ENCODE data around the gene CAPN7.
"Not testable (repeated sequence)": the region's sequence is repeated elsewhere in the genome, so short reads cannot be mapped to it uniquely, and the experiment has no call there.

The CAPN7 gene

DNA sequence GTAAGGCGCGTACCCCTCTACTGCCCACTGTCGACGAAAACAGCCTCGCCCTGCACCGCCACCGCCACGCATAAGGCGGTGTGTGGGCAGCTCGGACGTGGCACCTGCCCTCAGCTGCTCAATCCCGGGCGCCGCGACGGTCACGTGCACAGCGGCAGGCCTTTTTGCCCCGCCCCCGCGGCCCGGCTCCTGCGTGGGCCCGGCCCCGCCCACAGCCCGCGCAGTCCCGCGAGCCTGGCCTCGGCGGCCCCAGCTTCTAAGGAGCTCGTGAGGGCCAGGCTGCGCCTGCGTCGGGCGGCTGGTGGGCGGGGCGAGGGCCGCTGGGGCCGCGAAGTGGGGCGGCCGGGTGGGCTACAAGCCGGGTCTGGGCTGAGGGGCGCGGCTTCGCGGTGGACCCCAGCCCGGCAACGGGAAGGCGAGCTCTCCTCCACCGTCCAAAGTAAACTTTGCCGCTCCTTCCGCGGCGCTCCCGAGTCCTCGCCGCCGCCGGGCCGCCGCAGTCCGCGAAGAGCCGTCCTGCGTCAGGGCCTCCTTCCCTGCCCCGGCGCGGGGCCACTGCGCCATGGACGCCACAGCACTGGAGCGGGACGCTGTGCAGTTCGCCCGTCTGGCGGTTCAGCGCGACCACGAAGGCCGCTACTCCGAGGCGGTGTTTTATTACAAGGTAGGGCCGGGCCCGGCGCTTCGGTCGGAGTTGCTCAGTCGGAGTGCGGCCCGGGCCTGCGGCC lies at the start of gene CAPN7:
CAPN7 (plus strand) TSS at position 313 of the 728 bp plus-strand sequence; CDS start at position 563, 250 bp downstream.
- peak; percentile 88 to 90 for DNase-seq (ENCODE audit: low read depth in 2 of 2)

DNA sequence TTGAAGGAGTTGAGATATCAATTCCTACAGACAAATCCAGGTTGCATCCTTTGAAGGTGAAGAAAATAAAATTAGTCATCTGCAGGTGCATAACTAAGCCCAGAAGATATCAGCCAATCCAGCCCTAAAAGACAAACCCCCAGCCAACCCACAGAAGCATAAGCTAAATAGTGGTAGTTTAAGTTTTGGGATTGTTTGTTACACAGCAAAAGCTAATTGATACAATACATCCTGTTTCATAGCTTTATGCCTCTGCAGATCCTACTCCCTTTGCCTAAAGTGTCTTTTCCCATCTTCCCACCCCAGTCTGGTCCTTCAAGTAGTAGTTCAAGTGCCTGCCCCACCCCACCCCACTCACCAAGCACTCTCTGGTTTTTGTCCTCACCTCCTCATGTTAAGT lies 48.6 kb upstream of the CAPN7 start:
- no peak for DNase-seq (ENCODE audit: low read depth in 2 of 2)

DNA sequence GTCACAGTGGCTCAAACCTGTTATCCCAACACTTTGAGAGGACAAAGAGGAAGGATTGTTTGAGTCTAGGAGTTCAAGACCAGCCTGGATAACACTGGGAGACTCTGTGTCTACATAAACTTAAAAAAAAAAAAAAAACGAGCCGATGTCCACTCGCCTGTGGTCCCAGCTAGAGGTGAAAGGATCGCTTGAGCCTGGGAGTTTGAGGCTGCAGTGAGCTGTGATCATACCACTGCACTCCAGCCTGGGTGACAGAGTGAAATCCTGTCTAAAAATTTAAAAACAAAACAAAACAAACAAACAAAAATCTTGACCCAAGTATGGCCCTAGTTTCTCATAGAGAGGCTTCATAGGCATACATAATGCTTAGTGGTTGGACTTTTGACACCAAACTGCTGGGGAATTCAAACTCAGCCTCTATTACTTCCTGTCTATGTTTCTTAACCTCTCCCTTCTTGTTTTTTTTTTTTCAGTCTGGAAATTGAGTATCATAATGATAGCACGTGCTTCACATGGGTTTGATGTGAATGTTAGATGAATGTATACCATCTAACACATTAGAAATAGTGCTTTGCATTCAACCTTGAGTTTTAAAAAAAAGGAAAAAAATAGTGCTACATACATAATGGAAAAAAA lies 46.4 kb upstream of the CAPN7 start:
- no peak for DNase-seq (ENCODE audit: low read depth in 2 of 2)

DNA sequence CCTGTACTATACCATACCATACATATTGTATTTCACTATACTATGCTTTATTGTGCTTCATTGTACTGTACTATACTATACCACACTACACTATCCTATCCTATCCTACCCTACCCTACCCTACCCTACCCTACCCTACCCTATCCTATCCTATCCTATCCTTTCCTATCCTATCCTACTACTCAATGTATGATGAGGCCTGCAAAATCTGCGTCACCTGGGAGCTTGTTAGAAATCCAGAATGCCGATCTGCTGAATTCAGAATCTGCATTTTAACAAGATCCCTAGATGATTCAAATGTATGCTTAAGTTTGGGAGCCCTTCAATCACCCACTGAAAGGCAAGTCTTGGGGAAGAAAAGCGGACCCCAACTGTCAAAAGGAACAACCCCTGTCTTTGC lies 45.4 kb upstream of the CAPN7 start:
- no peak for DNase-seq (ENCODE audit: low read depth in 2 of 2)

DNA sequence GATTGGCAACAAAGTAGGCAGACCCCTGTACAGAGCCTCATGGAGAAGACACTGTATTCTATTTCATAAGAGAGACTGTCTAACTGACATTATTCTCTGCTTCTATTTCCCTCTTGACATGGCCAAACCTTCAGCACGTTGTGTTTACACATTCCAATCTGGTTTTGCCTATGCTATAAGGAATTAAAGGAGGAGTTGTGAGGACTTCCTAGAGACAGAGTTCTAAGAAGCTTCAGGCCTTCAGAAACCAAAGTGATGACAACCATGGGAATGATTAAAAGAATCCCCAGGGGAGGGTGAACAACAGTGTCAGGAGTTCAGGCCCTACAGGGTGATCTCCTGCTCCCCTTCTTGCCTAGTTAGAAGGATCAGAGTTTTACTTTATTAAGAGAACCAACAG lies 44.9 kb upstream of the CAPN7 start:
- DNase-seq (ENCODE audit: low read depth in 2 of 2) = no peak

DNA sequence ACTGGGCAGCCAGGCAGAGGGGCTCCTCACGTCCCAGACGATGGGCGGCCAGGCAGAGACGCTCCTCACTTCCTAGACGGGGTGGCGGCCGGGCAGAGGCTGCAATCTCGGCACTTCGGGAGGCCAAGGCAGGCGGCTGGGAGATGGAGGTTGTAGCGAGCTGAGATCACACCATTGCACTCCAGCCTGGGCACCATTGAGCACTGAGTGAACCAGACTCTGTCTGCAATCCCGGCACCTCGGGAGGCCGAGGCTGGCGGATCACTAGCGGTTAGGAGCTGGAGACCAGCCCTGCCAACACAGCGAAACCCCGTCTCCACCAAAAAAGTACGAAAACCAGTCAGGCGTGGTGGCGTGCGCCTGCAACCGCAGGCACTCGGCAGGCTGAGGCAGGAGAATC lies 42.4 kb upstream of the CAPN7 start:
- not testable (repeated sequence) for DNase-seq (ENCODE audit: low read depth in 2 of 2)

DNA sequence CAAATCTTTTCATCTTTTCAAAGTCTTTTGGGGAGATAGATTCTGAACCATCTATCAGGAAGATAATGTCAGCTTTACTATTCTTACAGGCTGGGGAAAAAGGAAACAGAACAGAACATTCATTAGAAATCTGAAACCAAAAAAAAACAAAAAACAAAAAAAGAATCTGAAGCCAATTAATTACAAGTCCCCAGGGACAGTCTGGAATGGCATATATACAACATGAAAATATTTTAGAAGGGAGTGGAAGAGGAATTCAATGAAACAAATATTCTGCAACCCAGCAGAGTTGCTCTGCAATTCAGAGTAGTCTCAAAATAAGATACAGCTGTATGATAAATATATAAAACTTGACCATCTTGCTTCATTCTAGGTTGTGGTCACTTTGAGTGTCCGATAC lies 41.7 kb upstream of the CAPN7 start:
- no peak for DNase-seq (ENCODE audit: low read depth in 2 of 2)

DNA sequence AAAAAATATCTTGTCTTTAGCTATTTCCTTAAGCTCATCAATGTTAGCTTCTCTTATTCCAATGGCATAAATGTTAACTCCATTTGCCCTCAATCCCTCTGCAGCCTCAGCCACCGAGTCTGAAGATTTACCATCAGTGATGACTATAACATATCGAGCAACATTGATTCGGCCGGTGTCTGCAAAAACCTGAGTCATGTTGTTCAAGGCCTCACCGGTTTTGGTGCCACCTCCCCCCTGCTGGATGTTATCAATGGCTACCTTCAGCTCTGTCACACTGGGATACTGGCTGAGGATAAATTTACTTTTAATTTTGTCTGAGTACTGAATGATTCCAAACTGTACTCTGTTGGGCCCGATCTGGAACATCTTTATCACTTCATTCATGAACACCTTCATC lies 41.0 kb upstream of the CAPN7 start:
- no peak for DNase-seq (ENCODE audit: low read depth in 2 of 2)

DNA sequence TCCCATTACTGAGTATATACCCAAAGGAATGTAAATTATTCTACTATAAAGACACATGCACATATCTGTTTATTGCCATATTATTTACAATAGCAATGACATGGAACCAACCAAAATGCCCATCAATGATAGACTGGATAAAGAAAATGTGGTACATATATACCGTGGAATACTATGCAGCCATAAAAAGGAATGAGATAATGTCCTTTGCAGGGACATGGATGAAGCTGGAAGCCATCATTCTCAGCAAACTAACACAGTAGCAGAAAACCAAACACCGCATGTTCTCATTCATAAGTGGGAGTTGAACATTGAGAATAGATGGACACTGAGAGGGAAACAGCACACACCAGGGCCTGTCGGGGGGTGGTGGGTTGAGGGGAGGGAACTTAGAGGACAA lies 39.7 kb upstream of the CAPN7 start:
- not testable (repeated sequence) for DNase-seq (ENCODE audit: low read depth in 2 of 2)

DNA sequence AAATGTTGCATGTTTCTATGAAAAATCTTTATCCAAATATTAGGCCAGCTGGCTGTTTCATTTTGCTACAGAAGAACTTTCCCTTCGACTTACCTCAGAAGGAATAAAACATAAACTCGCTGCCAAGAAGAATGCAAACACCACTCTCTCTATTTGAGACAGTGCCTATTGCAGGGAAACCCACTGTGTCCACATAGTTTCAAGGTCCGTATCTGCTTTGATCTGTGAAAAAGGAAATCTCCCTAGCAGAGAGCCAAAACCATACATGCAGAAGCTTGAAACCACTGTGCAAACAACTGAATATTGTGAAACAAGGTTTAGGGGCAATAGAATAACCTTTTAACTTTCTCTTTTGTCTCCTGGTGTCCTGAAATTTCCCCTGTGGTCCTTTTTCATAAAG lies 35.0 kb upstream of the CAPN7 start:
- no peak for DNase-seq (ENCODE audit: low read depth in 2 of 2)

DNA sequence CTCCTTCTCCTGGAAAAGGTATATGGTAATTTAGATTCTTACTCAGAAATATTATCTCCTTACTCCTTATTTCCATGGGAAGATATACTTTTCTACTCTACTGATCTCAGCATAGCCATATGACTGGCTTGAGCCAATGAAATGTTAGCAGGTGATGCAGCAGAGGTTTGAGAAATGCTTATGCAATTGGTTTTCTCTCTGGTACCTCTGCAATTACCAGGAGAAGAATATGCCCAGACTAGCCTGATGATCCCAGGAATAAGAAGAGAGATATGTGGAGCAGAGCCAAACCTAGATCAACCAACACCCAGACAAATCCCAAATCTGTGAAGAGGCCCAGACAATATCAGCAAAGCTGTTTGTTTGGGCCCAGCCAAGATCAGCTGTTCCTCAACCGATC lies 33.2 kb upstream of the CAPN7 start:
- no peak for DNase-seq (ENCODE audit: low read depth in 2 of 2)

DNA sequence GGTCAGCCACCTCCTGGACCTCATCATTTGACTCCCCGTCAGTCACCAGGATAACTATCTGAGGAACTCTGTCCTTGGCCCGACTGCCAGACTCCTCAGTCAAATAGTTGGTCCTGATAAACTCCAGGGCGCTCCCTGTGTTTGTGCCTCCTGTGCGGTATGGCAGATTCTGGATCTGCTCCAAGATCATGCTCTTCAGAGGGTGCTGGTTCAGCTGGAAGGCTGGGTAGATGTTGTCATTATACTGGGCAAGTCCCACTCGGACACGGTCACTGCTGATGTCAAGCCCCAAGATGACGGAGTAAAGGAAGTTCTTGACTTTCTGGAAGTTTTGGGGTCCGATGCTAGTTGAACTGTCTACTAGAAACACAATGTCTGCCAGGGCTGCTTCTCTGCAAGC lies 31.1 kb upstream of the CAPN7 start:
- no peak for DNase-seq (ENCODE audit: low read depth in 2 of 2)

DNA sequence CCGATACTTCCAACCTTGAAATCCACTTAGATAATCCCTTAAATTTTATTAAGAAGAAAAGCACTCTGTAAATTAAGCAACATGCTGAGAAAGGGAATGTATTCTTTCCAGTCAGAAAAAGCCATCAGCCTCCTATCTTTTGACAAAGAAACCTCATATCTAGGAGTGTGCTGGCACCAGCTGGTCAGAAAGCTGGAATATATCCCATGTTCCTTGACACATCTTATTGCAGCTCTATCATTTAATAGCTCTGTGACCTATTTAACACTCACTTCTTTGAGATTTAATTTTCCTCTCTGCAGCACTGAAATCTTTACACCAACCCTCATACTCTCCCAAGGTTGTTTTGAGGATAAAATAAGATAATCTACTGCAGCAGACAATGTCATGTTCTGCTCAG lies 30.4 kb upstream of the CAPN7 start:
- DNase-seq (ENCODE audit: low read depth in 2 of 2) = no peak

DNA sequence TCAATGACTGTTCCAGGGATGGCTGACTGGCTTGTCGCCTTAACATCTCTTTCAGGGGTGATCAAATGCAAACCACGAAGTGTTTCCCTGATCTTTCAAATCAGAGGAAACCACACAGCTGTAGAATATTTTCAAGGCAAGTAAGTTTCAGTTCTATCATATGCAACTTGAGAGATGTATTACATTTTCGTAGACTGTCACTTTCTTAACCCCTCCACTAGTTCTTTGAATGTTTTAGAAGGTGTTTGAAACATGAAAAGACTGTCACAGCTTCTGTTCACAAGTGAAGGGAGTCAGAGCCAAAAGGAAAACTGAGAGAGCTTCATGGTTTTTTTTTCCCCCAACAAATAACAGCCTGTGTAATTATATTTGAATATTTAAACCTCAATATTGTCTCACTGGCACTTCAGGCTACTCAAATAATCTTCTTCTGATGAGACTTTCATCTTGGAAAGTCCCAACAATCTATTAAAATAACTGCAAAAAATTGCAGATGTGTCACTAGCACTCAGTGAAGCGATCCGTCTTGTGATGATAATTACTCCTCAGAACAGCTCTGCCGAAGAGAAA lies 25.9 kb upstream of the CAPN7 start:
- no peak for DNase-seq (ENCODE audit: low read depth in 2 of 2)

DNA sequence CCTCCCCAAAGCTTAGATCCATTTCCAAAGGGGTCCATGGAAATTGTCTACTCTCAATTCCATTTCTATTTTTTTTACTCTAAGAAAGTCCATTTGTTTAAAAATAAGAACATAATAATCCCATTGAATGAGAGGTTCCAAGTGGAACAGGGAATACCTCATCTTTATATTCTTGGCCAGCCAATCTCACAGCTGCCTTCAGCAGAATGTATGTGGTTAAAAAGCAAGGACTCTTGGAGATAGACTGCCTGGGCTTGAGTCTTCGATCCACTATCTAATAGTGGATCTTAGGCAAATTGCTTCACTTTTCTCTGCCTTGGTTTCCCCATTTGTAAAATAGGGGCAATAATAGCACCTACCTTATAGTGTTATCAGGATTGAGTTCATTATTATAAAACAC lies 24.5 kb upstream of the CAPN7 start:
- no peak for DNase-seq (ENCODE audit: low read depth in 2 of 2)

DNA sequence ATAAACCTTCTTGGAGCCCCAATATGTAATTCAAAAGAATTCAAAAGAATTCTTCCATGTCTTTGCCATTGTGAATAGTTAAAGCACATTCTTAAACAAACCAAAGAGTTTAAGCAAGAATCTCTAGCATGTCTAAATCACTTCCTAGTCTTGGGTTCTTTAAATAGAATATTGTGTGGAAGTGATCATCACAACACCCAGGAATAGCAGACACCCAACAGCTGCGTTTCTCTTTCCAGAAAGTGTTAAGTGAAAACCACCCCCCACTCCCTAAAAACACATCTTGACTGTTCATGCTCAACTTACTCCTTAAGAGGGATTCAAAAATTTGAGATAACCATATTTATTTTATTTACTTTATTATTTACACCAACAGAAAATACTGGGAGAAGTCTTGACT lies 24.1 kb upstream of the CAPN7 start:
- DNase-seq (ENCODE audit: low read depth in 2 of 2) = no peak

DNA sequence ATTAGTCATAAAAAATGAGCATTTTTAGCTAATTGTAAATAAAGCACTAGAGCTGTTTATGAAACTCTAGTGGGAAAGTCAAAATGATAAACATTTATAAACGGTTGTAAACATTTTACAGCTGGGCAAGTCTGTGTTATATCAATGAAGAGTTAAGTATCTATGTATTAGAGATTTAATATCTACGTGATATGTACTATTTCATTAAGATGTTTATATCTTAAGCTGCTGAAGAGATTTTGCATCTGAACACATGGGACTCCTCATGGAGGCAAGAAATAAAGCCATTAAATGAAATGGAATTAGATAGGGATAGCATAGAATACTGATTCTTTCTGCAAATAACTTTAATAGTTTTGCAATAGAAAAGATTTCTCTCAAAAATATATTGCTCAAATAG lies 23.0 kb upstream of the CAPN7 start:
- DNase-seq (ENCODE audit: low read depth in 2 of 2) = no peak

DNA sequence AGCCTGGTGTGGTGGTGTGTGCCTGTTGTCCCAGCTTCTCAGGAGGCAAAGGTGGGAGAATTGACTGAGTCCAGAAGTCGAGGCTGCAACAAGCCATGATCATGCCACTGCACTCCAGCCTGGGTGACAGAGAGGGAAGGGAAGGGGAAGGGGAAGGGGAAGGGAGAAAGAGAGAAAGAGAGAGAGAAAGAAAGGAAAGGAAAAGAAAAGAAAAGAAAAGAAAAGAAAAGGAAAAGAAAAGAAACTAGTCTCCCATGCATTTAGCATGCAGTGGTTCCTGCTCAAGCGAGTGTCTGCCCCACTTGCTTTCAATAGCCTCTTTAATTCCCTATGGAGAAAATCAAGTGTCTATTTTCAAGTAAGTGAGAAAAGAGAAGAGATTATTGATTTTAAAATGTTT lies 20.6 kb upstream of the CAPN7 start:
- DNase-seq (ENCODE audit: low read depth in 2 of 2) = no peak

DNA sequence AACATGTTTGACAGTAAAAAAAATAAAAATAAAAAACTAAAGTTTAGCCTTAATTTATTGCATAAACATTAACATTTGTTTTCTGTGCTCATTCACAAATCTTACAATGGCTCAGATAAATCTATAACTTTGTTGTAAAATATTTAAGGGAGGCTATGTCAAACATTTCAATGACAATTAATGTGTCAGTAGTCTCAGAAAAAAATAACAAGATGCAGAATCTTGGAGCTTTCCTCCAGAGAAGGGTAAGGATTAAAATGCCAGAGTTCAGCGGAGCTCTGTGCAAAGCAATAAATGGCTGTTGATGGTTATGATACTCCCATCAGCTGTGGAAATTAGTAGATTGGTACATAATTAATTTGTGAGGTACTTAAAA lies 20.0 kb upstream of the CAPN7 start:
- DNase-seq (ENCODE audit: low read depth in 2 of 2) = no peak

DNA sequence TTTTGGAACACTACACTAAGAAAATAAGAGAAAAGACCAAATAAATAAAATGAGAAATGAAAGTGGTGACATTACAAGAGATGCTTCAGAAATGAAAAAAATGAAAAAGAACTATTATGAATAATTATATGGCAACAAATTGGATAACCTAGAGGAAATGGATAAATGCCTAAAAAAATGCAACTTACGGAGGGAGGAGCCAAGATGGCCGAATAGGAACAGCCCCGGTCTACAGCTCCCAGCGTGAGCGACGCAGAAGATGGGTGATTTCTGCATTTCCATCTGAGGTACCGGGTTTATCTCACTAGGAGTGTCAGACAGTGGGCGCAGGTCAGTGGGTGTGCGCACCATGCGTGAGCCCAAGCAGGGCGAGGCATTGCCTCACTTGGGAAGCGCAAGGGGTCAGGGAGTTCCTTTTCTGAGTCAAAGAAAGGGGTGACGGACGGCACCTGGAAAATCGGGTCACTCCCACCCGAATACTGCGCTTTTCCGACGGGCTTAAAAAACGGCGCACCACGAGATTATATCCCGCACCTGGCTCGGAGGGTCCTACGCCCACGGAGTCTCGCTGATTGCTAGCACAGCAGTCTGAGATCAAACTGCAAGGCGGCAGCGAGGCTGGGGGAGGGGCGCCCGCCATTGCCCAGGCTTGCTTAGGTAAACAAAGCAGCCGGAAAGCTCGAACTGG lies 19.4 kb upstream of the CAPN7 start:
- not testable (repeated sequence) for DNase-seq (ENCODE audit: low read depth in 2 of 2)

DNA sequence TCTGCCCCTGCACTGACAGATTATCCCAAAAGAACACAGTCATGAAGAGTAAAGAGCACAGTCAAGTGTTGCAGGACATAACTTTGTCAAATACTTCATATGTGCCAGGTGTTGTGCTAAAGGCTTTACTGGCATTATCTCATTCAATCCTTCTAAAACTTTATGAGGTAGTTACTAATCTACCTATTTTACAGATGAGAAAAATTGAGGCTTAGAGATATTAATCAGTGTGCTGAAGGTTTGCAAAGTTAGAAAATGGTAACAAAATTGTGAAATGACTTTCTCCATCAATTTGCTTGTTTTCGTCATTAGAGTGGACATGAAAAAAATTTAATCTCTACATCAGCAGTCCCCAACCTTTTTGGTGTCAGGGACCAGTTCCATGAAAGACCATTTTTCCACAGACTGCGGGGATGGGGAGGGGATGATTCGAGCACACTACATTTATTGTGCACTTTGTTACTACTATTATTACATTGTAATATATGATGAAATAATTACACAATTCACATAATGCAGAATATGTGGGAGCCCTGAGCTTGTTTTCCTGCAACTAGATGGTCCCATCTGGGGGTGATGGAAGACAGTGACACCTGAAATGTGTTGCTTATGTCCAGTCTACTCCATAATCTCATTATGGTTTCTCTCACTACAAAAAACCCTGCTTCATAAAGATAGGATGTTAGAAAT lies 8.6 kb upstream of the CAPN7 start:
- DNase-seq (ENCODE audit: low read depth in 2 of 2) = no peak

DNA sequence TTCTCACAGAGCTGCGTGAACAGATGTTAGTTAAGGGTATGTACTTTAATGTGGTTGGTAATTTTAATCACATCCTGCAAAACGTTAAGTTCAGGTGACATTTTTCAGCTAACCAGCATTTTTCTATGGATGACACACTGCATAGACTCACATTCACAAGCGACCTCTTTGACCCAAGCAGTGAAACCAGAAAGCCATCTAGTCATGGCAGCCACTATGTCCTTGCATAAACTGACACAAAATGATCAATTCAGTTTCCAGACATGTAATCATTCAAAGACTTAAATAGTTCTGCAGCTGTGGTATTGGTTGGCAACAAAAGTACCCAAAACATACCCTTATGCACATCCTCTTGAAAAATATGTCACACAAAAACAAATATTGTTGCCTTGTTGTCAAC lies 7.4 kb upstream of the CAPN7 start:
- DNase-seq (ENCODE audit: low read depth in 2 of 2) = no peak
